Astrocyte (in vitro differentiated cells and primary cell): Measurements from ENCODE around the gene AMACR.

ENCODE experiments used
- CTCF ChIP-seq: IDR thresholded peaks from 2 replicates; pipeline ENCODE4 v1.5.1; 2011; ENCODE audit warnings: low read depth, mild to moderate bottlenecking, inconsistent platforms, low read length, moderate library complexity; ENCODE audit not compliant: insufficient read depth
- EZH2 ChIP-seq: IDR thresholded peaks from 2 replicates; pipeline ENCODE4 v1.6.1; 2012; ENCODE audit warnings: mild to moderate bottlenecking, low read length, inconsistent platforms; ENCODE audit not compliant: insufficient read depth

DNA sequence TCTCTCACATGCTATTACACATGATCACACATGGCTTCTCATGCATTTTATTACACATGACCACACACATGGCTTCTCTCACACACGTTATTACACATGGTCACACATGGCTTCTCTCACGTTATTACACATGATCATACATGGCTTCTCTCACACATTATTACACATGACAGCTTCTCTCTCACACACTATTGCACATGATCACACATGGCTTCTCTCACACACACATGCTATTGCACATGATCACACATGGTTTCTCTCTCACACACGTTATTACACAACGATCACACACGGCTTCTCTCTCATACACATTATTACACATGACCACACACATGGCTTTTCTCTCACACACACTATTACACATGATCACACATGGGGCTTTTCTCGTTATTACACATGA lies 22.4 kb downstream of the AMACR start:
- TF ChIP-seq CTCF (no peak), EZH2 (no peak)
